Fibroblast of lung (primary cell): ENCODE results near the gene RNF113A. TPM values are rescaled to one million over a fixed set of nuclear protein-coding genes. Genes with fewer than 3 reads are reported as not detected.

Source experiments
- DNase-seq, 2 donors: peaks; one replicate each; pipeline versions ENCODE4 v3.0.0 to v3.0.0-alpha.2; 2010; ENCODE audit warnings: low read depth in 2 of 2
- H2AFZ ChIP-seq: 2 replicates; pipeline ENCODE4 v1.5.1; 2012; ENCODE audit warnings: low read length, control low read depth, inconsistent platforms
- H3K27ac ChIP-seq: 2 replicates; pipeline ENCODE4 v1.5.1; 2011; ENCODE audit warnings: low read length, control low read depth; ENCODE audit not compliant: insufficient read depth
- H3K27me3 ChIP-seq: 2 replicates; pipeline ENCODE4 v1.5.1; 2011; ENCODE audit warnings: mild to moderate bottlenecking, low read length; ENCODE audit not compliant: control insufficient read depth, insufficient read depth
- H3K36me3 ChIP-seq: 2 replicates; pipeline ENCODE4 v1.5.1; 2011; ENCODE audit warnings: low read length; ENCODE audit not compliant: control insufficient read depth, insufficient read depth
- H3K4me1 ChIP-seq: 2 replicates; pipeline ENCODE4 v1.5.1; 2011; ENCODE audit warnings: low read length; ENCODE audit not compliant: control insufficient read depth, insufficient read depth; ENCODE audit errors: extremely low read depth
- H3K4me2 ChIP-seq: 2 replicates; pipeline ENCODE4 v1.5.1; 2011; ENCODE audit warnings: low read length, control low read depth; ENCODE audit not compliant: insufficient read depth; ENCODE audit errors: extremely low read depth
- H3K4me3 ChIP-seq, 4 experiments: fragments of 200-600 bp in 1 of 4; sonication (generic) in 1 of 4; replicated peaks in 1 of 4; 2 replicates each; pipeline ENCODE4 v1.5.1; 2011 to 2016; ENCODE audit warnings: low read length in 4 of 4, low read depth in 3 of 4, mild to moderate bottlenecking in 3 of 4, control low read depth in 2 of 4, inconsistent platforms in 1 of 4, mixed read lengths in 1 of 4; ENCODE audit not compliant: insufficient read depth in 1 of 4; ENCODE audit errors: control extremely low read depth in 1 of 4
- H3K79me2 ChIP-seq: 2 replicates; pipeline ENCODE4 v1.5.1; 2012; ENCODE audit warnings: mild to moderate bottlenecking, low read length, inconsistent platforms; ENCODE audit not compliant: control insufficient read depth, insufficient read depth
- H3K9ac ChIP-seq: 2 replicates; pipeline ENCODE4 v1.5.1; 2011; ENCODE audit warnings: mild to moderate bottlenecking, low read length, control low read depth; ENCODE audit not compliant: insufficient read depth
- H3K9me3 ChIP-seq: 2 replicates; pipeline ENCODE4 v1.5.1; 2012; ENCODE audit warnings: low read depth, low read length; ENCODE audit not compliant: control insufficient read depth, insufficient read depth
- H4K20me1 ChIP-seq: 2 replicates; pipeline ENCODE4 v1.5.1; 2011; ENCODE audit warnings: low read length; ENCODE audit not compliant: control insufficient read depth, insufficient read depth; ENCODE audit errors: extremely low read depth
- CTCF ChIP-seq, 2 donors: IDR thresholded peaks in 1 of 2; conservative IDR thresholded peaks in 1 of 2; 1 replicate in 1 of 2; 2 replicates in 1 of 2; pipeline ENCODE4 v1.5.1; 2011 to 2012; ENCODE audit warnings: low read length in 2 of 2, control low read depth in 1 of 2, inconsistent platforms in 1 of 2, low read depth in 1 of 2, mild to moderate bottlenecking in 1 of 2
- EZH2 ChIP-seq: IDR thresholded peaks from 2 replicates; pipeline ENCODE4 v1.5.1; 2012; ENCODE audit warnings: low read length, control low read depth, mild to moderate bottlenecking; ENCODE audit errors: missing control alignments
- polyA plus RNA-seq, 2 donors: library from polyadenylated mRNA; depleted of rRNA in 1 of 2; stranded (reverse) in 1 of 2; unstranded in 1 of 2; fragments of >200 nt; gene quantifications; 2 replicates each; pipeline ENCODE4 v1.2.1, GENCODE V29; 2011 to 2012; ENCODE audit warnings: missing spikeins in 1 of 2
- total RNA-seq: library from RNA; depleted of rRNA; stranded (reverse); fragments of >200 nt; gene quantifications from 2 replicates; pipeline ENCODE4 v1.2.1, GENCODE V29; 2014

The RNF113A gene
- total and polyA plus RNA-seq, 2 donors (not counting 1 experiment from before 2014, with no cell fraction given), result 12.4 to 18.8 TPM

DNA sequence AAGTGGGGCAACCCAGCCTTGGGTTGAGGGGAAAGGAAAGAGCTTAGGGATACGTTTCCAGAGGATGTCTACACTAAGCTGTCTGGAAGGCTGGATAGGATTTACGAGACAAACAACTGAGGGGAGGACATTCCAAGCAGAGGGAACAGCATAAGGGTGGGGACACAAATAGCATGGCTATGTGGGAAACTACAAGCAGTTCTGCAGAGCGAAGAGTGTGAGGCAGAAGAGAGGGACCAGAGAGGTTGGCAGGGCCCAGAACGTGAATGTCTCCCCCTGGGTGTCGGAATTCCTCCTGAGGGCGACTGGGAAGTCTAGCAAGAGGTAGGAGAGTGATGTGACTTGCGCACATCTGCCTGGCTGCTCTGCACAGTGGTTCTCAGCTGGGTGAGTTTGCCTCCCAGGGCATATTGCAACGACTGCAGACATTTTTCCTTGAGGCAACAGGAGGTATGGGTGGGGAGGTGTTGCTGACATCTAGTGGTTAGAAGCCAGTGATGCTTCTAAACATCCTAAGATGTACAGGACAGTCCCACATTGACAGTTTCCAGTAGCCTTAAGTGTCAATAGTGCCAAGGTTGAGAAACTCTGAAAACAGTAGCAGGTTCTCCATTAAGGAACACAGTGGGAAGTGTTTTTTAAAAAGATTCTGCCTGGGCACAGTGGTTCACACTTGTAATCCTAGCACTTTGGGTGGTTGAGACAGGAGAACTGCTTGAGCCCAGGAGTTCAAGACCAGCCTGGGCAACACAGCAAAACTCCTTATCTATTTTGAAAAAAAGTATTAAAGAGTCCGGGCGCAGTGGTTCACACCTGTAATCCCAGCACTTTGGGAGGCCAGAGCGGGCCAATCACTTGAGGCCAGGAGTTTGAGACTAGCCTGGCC lies 9.3 kb upstream of the RNF113A start:
- no peaks in the 10 kb centered on the region for H3K27me3 ChIP-seq
- H3K9ac ChIP-seq, result no peak overlapping the region
- H3K79me2 ChIP-seq, result no peaks in the 10 kb centered on the region
- DNase-seq, result peak; percentile 41 to 61
- no peak overlapping the region for H2AFZ ChIP-seq
- no peaks in the 10 kb centered on the region for H4K20me1 ChIP-seq
- H3K4me1 ChIP-seq, result no peaks in the 10 kb centered on the region
- no peak overlapping the region for H3K27ac ChIP-seq
- no peak overlapping the region for H3K4me2 ChIP-seq
- TF ChIP-seq EZH2 (no peak), CTCF (conservative IDR thresholded peaks at IDR 0.05 in 1 of 2, IDR thresholded peaks at IDR 0.05 in 1 of 2; ENCODE audit: low read depth in 1 of 2, low read length in 2 of 2) (peak; percentile 46 to 70)
- H3K4me3 ChIP-seq, result no peak overlapping the region
- H3K36me3 ChIP-seq, result no peaks in the 10 kb centered on the region
- no peaks in the 10 kb centered on the region for H3K9me3 ChIP-seq

- DNase-seq, result no peak
- no peaks in the 10 kb centered on the region for H4K20me1 ChIP-seq
- H3K4me1 ChIP-seq, result no peaks in the 10 kb centered on the region
- no peaks in the 10 kb centered on the region for H3K79me2 ChIP-seq
- H3K9ac ChIP-seq, result no peak overlapping the region
- no peaks in the 10 kb centered on the region for H3K9me3 ChIP-seq
- H3K27me3 ChIP-seq, result no peaks in the 10 kb centered on the region
- no peak overlapping the region for H2AFZ ChIP-seq
- no peak for TF ChIP-seq CTCF (conservative IDR thresholded peaks at IDR 0.05 in 1 of 2, IDR thresholded peaks at IDR 0.05 in 1 of 2; ENCODE audit: low read depth in 1 of 2, low read length in 2 of 2)
- TF ChIP-seq EZH2, result no peak
- no peaks in the 10 kb centered on the region for H3K36me3 ChIP-seq
- H3K4me2 ChIP-seq, result no peak overlapping the region
- H3K27ac ChIP-seq, result no peak overlapping the region
- no peak overlapping the region for H3K4me3 ChIP-seq
Observed at GRCh38 chrX:119880076-119880475, 8.5 kb upstream of the RNF113A start.

- TF ChIP-seq EZH2 (no peak), CTCF (conservative IDR thresholded peaks at IDR 0.05 in 1 of 2, IDR thresholded peaks at IDR 0.05 in 1 of 2; ENCODE audit: low read depth in 1 of 2, low read length in 2 of 2) (no peak)
- Histone ChIP-seq H3K27ac (no peak overlapping the region), H3K79me2 (peaks cover under 1% of the 10 kb centered on the region), H3K4me1 (no peaks in the 10 kb centered on the region), H3K9ac (no peak overlapping the region), H3K4me3 (no peak overlapping the region), H3K36me3 (no peaks in the 10 kb centered on the region), H3K4me2 (no peak overlapping the region), H2AFZ (no peak overlapping the region), H3K9me3 (no peaks in the 10 kb centered on the region), H4K20me1 (no peaks in the 10 kb centered on the region), H3K27me3 (no peaks in the 10 kb centered on the region)
- DNase-seq, result no peak
Observed at GRCh38 chrX:119878740-119879139, 7.2 kb upstream of the RNF113A start.
